SU-DHL-6 (cell line): ENCODE data around the gene EID2B.

Experiments used
- EZH2phosphoT487 ChIP-seq: fragments of 200-600 bp; sonication (generic), shearing (Covaris generic); conservative IDR thresholded peaks from 2 replicates; pipeline ENCODE4 v1.6.1; 2018; ENCODE audit warnings: mild to moderate bottlenecking, antibody characterized with exemption, low read length, moderate library complexity, mixed read lengths
- TF ChIP-seq, protein P1 (sequence below): fragments of 200-600 bp; sonication (generic); IDR thresholded peaks from one replicate; pipeline ENCODE4 v1.5.1; 2017; ENCODE audit warnings: antibody characterized with exemption, mild to moderate bottlenecking, low read length, moderate library complexity; ENCODE audit not compliant: insufficient read depth, poor library complexity, severe bottlenecking

DNA sequence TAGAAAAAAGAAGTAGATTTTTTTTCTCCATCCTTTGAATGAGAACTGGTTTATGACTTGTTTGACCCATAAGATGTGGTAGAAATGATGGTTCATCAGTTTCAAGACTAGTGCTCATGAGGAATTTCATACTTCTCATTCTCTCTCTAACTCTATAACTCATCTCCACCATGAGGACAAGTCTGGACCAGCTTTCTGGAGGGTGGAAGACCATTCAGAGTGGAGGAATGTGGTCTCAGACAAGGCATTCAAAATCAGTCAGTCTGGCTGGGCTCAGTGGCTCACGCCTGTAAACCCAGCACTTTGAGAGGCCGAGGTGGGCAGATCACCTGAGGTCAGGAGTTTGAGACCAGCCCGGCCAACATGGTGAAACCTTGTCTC lies 10.8 kb upstream of the EID2B start:
- TF ChIP-seq, protein P1, sequence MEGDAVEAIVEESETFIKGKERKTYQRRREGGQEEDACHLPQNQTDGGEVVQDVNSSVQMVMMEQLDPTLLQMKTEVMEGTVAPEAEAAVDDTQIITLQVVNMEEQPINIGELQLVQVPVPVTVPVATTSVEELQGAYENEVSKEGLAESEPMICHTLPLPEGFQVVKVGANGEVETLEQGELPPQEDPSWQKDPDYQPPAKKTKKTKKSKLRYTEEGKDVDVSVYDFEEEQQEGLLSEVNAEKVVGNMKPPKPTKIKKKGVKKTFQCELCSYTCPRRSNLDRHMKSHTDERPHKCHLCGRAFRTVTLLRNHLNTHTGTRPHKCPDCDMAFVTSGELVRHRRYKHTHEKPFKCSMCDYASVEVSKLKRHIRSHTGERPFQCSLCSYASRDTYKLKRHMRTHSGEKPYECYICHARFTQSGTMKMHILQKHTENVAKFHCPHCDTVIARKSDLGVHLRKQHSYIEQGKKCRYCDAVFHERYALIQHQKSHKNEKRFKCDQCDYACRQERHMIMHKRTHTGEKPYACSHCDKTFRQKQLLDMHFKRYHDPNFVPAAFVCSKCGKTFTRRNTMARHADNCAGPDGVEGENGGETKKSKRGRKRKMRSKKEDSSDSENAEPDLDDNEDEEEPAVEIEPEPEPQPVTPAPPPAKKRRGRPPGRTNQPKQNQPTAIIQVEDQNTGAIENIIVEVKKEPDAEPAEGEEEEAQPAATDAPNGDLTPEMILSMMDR = no peak
- TF ChIP-seq EZH2phosphoT487 = no peak
